HG03565 (cell line): ENCODE data around the gene SULT1E1.
A peak's percentile ranks its signal among the peaks of the same experiment; 100 is the strongest.
"Not testable (repeated sequence)": the region's sequence is repeated elsewhere in the genome, so short reads cannot be mapped to it uniquely, and the experiment has no call there.

Experiments
- ATAC-seq: cut with Tn5 transposase; IDR thresholded peaks from one replicate; pipeline ENCODE4 v1.9.1; 2021; ENCODE audit warnings: mild to moderate bottlenecking, moderate library complexity; ENCODE audit not compliant: unreplicated experiment

SULT1E1 gene

DNA sequence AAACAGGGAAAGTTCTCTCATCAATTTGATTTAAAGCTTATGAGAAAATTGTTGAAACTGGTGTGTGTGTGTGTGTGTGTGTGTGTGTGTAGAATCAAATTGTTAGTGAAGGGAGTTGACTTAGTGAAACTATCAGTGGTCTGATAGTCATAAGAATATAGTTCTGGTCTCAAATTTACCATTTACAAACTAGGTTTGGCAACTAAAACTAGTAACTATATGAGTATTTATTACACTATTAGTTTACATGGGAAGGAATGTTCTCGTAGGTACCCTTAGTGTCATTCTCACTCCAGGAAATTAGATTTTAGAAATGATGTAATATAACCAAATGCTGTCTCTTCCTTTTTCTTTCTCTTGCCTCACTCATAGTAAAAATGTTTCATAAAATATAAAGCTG is 11.9 kb downstream of the SULT1E1 start:
- no peak for ATAC-seq

DNA sequence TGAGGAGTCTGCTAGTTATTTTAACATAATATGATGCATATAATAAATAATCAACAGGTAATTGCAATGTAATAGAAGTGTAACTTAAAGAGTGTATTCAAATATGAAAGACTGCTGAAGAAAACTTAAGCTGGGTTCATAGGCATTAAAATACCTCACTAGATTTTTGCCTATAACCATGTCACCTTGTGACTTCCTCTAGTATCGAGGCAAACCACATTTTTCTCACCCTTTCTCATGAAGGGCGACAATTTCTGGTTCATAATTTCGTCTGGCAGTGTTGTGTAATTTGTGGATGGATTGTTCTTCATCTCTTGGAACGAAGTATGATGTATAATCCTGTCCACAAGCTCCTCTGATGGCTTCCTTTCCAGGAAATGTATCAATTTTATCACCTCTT is 16.0 kb downstream of the SULT1E1 start:
- peak; percentile 41 for ATAC-seq

DNA sequence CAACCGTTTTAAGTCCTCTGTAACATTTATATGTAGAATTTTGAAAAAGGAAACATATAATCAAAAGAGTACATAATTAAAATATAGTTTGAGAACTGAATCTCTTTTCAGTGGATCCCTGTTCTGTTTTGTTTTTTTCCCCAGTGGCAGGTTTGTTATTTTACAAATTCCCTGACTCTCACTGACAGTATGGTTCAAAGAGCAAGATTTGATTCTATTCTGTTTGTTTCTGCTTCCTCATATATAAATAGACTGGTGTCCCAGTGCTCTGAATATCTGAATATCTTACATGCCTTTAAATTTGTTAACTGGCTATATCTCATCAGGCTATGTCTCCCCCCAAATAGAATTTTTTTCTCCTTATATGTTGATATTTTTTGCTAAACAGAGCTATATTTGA is 16.6 kb downstream of the SULT1E1 start:
- no peak for ATAC-seq

DNA sequence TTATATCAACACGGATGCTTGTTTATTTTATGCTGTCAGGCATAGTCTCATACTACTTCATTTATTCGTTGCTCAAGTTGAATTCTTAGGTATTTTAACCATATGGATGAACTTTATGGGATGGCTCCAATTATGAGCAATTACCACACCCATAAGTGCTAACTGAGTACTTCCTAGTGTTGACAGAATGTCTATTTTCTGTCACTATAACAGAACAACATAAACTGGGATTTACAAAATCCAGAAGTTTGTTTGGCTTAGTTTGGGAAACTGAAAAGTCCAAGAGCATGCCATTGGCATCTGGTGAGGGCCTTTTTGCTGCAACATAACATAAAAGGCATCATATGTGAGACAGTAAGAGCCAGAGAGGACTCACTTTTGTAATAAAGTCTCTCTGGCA is 21.0 kb downstream of the SULT1E1 start:
- no peak for ATAC-seq

DNA sequence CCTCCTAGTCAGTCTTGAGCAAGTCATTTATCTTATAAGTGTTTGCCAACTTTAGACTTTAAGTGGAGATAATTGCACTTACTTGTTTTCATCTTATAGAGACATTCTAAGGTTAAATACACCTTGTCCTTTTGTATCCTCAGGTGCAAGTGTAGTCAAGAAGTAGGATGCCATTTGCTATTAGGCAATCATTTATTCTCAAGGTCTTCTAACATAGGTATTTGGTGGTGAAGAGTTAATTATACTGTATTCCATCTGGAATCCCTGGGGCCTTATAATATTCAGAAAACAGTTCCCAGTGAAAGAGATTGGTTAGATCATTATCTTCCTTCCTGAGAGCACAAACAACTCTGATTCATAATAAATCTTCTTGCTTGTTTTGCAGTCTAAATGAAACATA is 23.7 kb downstream of the SULT1E1 start:
- ATAC-seq = no peak

DNA sequence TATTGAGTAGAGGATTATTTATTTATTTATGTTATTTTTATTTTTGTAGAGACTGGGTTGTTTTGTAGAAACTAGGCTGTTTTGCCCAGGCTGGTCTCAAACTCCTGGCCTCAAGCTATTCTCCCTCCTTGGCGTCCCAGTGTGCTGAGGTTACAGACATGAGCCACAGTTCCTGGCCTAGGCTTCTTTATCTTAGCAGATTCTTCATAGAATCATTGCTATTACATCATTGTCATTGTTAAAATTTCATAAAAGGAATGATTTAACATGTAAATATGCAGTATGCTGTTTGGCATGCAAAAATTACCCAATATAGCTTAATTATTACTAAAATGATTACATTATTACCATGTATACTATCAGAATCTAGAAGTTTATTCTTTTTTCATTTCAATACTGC is 24.2 kb downstream of the SULT1E1 start:
- no peak for ATAC-seq

DNA sequence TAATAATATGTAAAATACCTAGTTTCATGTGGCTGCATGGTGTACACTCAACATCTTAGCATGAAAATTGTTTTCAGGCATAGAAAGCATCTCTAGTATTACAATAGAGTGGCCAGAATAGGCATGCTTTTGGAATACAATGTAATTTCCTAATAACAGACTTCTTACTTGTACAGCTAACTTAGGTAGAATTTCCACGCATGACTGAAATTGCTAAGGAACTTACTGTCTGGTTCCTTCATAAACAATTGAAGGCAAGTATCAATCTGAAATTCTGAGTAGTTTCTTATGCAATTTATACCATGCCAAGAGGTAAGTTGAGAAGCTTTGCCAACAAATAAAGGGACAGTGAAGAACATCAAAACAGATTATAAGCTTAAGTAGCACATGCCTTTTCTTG is 26.7 kb downstream of the SULT1E1 start:
- ATAC-seq = no peak

DNA sequence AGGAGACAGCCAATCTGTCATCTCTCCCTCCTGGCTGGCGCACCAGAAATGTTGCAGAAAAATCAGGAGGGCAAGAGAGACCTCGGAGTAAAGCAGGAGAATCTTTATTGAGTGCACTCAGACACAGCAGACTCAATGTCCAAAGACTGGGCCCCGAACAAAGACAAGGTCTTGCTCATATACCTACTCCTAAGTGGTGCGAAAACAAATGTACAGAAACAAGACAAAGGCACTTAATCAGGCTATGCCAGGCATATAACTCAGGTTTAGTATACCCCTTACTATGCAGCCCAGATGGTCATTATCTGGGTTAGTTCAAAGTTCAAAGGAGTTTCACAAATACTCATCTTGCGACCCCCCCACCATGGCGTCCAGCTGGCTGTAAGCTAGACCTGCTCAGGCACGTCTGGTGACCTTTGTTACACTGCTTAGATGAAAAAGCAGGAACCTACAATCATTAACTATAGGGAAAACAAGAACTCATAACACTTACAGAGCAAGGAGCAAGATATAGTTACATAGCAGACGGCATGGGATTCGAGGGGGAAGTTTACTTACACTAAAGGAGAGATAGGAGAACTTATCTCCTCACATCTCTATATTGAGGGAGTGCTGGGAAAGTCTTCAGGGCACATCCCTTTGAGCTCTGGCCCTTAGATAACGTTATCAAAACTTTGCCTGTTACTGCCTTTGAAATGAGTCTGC is 27.5 kb downstream of the SULT1E1 start:
- no peak for ATAC-seq

DNA sequence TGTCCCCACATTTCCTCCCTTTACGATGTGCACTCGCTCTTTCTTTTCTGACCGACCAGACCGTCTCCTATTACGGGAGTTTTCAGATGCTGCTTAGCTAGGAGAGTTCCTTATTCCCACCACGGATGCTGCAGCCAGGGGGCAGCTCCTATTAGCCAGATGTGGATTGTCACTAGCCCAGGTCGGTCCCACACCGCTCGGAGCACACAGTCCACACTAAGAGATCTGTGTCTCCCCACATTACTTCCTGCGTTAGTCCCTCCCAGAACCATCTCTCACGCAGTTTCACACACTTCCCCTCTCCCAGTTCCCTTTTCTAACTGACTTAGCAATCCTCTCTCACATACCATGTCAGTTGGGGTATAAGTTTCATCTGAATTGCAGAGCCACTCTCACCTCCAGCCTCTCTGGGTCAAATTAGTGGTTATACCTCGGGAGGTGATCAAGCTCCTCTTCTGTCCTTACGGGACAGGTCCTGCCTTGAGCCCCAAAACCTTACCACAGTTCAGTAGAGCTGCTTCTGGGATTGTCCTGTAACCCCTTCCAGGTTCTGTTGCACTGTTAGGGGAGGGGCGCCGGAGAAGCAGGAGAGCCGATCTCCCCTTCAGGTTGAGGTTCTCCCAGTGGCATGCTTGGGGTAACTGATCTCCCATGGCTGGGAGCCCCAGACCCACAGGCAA is 28.2 kb downstream of the SULT1E1 start:
- ATAC-seq = peak; percentile 98

DNA sequence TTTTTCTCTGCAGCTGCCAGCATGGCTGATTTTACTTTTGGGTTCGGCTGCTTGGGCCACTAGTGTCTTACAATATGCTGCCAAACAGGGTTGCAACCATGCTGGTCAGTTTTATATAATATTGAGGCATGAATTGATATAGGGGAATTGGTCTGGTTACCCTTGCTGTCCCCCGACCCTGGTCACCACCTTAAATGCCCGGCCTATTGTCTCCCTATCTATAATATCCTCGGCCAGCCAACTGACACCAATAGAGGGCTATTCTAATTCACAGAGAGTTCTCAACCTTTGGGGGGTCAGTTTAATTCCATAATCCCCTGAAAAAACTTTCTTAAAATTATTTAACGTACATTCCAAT is 28.7 kb downstream of the SULT1E1 start:
- no peak for ATAC-seq

DNA sequence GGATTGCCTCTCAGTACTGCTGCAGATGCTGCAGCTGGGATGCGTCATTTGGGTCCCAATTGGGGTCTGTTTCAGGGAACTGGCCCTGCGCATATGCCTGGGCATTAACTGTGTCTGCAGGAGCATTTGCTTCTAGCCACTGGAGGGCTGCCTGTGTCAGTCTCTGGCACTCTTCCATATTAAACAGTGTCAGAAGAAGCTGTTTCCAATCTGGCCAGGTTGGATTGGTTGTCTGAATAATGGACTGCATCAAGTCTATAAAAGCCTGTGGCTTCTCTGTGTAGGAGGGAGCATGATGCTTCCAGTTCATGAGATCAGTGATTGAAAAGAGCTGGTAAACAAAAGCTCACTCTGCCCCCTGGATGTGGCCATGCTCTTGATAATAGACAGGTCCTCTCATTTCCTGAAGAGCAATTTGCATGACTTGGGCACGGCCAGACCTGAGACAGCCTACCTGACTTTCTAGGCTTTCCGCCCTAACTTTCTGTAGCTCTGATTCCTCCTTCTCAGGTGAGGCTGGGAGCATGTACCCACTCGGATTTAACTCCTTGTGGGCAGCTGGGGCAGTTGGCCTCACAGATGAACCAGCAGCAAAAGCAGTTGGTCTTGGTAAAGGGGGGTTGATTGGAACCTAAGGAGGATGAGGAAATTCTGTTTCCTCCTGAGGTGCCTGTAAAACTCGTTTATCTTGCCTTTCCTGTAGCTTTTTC is 29.2 kb downstream of the SULT1E1 start:
- no peak for ATAC-seq

DNA sequence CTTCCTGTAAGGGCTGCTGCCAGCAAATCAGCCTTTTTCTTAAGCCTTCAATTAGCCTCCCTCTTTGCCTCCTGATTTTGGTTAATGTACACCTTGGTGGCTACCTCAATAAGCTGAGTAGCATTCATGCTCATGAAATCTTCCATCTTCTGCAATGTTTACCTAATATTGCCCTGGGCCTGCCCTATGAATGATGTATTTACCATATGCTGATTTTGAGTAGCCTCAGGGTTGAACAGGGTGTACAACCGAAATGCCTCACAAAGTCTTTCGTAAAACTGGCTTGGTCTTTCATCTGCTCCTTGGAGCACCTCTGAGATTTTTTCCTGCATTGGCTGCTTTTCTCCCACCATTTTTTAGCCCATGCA is 29.8 kb downstream of the SULT1E1 start:
- no peak for ATAC-seq

DNA sequence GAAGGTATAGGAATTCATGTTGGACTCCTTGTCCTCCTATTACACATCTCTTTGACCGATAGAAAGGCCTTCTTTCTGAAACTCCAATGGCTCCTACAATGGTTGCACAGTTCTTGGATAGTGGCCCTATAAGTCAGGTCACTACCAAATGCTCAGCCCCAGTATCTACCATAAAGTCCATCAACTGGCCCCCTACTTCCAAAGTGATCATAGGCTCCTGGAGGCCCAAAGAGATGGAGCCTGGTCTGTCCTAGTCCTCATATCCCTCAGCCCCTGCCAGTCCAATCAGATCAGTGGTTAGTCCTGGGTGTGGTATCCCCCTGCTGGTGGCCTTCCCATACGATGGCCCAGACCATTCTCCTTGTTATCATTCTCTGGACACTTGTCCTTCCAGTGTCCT is 30.3 kb downstream of the SULT1E1 start:
- ATAC-seq = no peak

DNA sequence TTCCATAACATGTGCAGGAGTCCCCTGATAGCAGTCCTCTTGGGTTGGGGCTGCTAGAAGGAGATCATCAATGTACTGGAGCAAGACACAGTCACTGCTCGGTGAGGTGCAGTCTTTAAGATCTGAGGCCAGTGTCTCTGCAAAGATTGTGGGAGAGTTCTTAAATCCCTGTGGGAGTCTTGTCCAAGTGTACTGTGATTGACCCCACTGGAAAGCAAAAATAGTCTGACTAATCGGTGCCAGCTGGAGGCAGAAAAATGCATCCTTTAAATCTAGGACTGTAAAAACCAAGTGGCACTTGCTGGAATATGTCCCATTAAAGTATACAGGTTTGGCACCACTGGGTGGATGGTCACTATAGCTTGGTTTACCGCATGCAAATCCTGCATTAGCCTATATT is 31.1 kb downstream of the SULT1E1 start:
- no peak for ATAC-seq

DNA sequence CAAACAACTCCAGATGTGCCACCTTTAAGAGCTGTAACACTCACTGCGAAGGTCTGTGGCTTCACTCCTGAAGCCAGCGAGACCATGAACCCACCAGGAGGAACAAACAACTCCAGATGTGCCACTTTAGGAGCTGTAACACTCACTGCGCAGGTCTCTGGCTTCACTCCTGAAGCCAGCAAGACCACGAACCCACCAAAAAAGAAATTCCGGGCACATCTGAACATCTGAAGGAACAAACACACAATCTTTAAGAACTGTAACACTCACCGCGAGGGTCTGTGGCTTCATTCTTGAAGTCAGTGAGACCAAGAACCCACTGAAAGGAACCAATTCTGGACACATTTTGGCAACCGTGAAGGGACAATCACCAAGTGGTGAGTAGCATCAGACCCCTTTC is 34.9 kb downstream of the SULT1E1 start:
- ATAC-seq = not testable (repeated sequence)

DNA sequence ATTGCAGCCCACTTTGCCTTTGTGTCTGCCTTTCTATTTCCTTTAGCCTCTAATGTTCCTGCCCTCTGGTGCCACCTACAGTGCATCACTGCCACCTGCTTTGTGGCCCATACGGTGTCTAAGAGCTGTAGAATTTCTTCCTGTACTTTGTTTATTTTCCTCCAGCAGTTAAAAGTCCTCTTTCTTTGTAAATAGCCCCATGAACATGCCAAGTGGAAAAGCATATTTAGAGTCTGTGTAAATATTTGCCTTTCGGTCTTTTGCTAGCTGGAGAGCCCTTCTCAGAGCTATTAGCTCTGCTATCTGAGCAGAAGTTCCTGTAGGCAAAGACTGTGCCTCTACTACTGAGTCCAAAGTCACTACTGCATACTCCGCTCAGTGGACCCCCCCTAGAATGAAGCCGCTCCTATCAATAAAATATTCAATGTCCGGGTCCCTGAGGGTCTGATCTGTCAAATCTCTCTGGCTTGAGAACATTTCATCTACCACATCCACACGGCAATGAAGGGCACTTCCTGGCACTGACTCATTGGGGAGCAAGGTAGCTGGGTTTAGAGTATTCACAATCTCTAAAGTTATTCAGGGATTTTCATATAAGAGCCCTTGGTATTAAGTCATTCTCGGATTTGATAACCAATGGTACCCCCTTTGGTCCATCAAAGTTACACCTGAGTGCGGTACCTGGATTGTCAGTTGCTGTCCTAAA is 36.3 kb downstream of the SULT1E1 start:
- ATAC-seq = peak; percentile 97

DNA sequence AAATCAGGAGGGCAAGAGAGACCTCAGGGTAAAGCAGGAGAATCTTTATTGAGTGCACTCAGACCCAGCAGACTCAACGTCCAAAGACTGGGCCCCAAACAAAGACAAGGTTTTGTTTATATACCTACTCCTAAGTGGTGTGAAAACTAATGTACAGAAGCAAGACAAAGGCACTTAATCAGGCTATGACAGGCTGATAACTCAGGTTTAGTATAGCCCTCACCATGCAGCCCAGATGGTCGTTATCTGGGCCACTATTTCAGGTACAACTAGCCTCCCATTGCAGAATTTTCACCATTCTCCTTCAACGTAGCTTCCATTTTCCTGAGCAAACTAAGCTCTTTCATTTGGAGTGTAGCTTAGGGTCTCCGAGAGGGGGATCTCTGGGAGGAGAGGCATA is 36.9 kb downstream of the SULT1E1 start:
- no peak for ATAC-seq

DNA sequence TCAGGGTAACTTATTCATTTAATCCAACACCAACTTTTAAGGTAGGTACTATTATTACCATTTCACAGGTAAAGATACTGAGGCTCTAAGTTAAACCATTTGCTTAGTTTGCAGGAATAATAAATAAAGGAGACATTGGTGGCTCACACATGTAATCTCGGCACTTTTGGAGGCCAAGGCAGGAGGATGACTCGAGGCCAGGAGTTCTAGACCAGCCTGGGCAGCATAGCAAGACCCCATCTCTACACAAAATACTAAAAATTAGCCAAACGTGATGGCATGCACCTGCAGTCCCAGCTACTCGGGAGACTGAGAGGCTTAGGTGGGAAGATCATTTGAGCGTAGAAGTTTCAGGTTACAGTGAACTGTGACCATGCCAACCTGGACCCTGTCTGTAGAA is 37.7 kb downstream of the SULT1E1 start:
- no peak for ATAC-seq

DNA sequence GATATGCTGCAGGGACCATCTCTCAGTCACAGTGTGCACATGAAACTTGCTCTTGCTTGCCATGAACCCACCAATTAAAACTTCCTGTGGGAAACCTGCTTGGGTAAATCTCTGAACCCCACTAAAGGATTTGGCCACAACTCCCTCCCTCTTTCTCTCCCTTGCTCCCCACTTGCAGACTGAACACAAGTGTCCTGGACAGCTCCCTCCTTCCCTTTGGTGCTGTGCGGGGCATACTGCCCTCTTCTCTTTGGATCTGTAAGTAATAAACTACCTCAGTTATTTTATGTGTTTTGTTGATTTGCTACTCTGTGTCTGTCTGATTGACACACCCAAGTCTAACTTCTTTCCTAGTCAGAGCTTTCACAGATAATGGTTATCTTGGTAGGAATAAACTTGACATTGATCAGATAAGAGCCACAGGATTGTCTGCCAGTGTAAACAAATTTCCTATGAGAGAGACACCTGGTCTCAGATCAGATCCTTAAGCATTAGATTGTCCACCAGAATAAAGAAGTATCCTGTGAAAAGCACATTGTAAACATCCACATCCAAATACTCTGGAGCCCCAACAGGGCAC is 41.8 kb downstream of the SULT1E1 start:
- ATAC-seq = no peak

DNA sequence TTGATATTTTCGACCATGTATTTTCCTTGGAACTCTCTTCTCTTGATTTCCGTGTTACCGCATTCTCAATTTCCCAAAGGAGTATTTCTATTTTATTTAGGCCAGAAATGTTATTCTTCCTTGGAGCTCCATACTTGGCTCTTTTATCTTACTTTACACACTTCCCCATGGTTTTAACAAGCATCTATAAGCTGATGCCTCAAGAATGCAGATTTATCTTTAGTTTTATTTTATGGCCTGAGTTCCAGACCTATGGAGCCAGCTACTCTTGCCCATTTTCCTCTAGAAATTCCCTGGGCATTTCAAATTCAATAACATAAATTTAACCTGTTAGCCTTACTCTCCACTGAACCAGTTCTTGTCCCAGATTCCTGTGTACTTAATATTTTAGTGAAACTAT is 43.7 kb downstream of the SULT1E1 start:
- ATAC-seq = no peak

DNA sequence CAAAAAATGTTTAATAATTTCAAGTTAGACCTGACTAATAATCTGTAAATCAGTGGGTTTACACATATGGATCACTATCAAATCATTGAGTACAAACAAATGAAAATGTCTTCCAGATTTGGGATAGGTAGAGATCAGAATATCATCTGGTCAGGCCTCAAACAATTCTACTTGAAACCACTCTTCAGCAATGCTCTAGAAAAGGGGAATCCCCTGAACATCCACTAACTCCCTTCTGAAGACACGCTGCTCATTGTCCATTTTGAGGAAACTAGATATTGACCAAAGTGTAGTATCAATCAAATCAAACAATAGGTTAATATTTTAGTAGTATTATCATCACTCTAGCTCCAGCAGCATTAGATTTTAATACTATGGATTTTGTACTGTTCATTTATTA is 46.3 kb downstream of the SULT1E1 start:
- no peak for ATAC-seq
